Astrocyte (in vitro differentiated cells and primary cell): ENCODE data around the gene ATP8B1. TPM values are rescaled to one million over a fixed set of nuclear protein-coding genes. Genes with fewer than 3 reads are reported as not detected.
A peak's percentile ranks its signal among the peaks of the same experiment; 100 is the strongest.

Experiments used
- DNase-seq: peaks from one replicate; pipeline ENCODE4 v3.0.0-alpha.2; 2010; ENCODE audit warnings: low read depth
- FAIRE-seq: peaks from 2 replicates; lab custom pipeline; 2011; peaks lifted over from hg19 to GRCh38; lab: Jason Lieb, UNC
- H2AFZ ChIP-seq: 2 replicates; pipeline ENCODE4 v1.6.0; 2012; ENCODE audit warnings: low read depth, low read length, inconsistent platforms
- H3K27ac ChIP-seq: 2 replicates; pipeline ENCODE4 v1.5.1; 2011; ENCODE audit warnings: low read depth, low read length, inconsistent platforms
- H3K27me3 ChIP-seq: 2 replicates; pipeline ENCODE4 v1.6.0; 2011; ENCODE audit warnings: low read length, inconsistent platforms; ENCODE audit not compliant: insufficient read depth
- H3K36me3 ChIP-seq: 2 replicates; pipeline ENCODE4 v1.5.1; 2011; ENCODE audit warnings: low read length, inconsistent platforms; ENCODE audit not compliant: insufficient read depth
- H3K4me1 ChIP-seq: 2 replicates; pipeline ENCODE4 v1.5.1; 2011; ENCODE audit warnings: low read length, inconsistent platforms; ENCODE audit not compliant: insufficient read depth
- H3K4me2 ChIP-seq: 2 replicates; pipeline ENCODE4 v1.6.0; 2012; ENCODE audit warnings: low read length, inconsistent platforms
- H3K4me3 ChIP-seq: 2 replicates; pipeline ENCODE4 v1.5.1; 2011; ENCODE audit warnings: low read depth, mild to moderate bottlenecking, low read length, inconsistent platforms; ENCODE audit not compliant: insufficient read depth
- H3K79me2 ChIP-seq: 2 replicates; pipeline ENCODE4 v1.6.0; 2012; ENCODE audit warnings: mild to moderate bottlenecking, low read length, inconsistent platforms; ENCODE audit not compliant: insufficient read depth
- H3K9ac ChIP-seq: 2 replicates; pipeline ENCODE4 v1.6.0; 2012; ENCODE audit warnings: mild to moderate bottlenecking, low read length, inconsistent platforms
- H3K9me3 ChIP-seq: 2 replicates; pipeline ENCODE4 v1.5.1; 2012; ENCODE audit warnings: low read depth, mild to moderate bottlenecking, low read length, inconsistent platforms; ENCODE audit not compliant: insufficient read depth
- H4K20me1 ChIP-seq: 2 replicates; pipeline ENCODE4 v1.6.0; 2012; ENCODE audit warnings: low read length, inconsistent platforms; ENCODE audit not compliant: insufficient read depth
- H3K27ac Mint-ChIP-seq: one replicate; pipeline ENCODE4 v1.8.0; 2021; ENCODE audit warnings: mild to moderate bottlenecking, mixed read lengths; ENCODE audit not compliant: unreplicated experiment
- H3K27me3 Mint-ChIP-seq: one replicate; pipeline ENCODE4 v1.8.0; 2021; ENCODE audit warnings: low read depth, mixed read lengths; ENCODE audit not compliant: unreplicated experiment
- H3K36me3 Mint-ChIP-seq: one replicate; pipeline ENCODE4 v1.8.0; 2021; ENCODE audit warnings: low read depth, mixed read lengths; ENCODE audit not compliant: unreplicated experiment
- H3K4me1 Mint-ChIP-seq: one replicate; pipeline ENCODE4 v1.8.0; 2021; ENCODE audit warnings: low read depth, mixed read lengths; ENCODE audit not compliant: unreplicated experiment
- H3K4me3 Mint-ChIP-seq: one replicate; pipeline ENCODE4 v1.8.0; 2021; ENCODE audit warnings: mild to moderate bottlenecking, moderate library complexity, mixed read lengths; ENCODE audit not compliant: unreplicated experiment
- H3K9me3 Mint-ChIP-seq: one replicate; pipeline ENCODE4 v1.8.0; 2021; ENCODE audit warnings: mild to moderate bottlenecking, mixed read lengths; ENCODE audit not compliant: unreplicated experiment
- EZH2 ChIP-seq: IDR thresholded peaks from 2 replicates; pipeline ENCODE4 v1.6.1; 2012; ENCODE audit warnings: mild to moderate bottlenecking, low read length, inconsistent platforms; ENCODE audit not compliant: insufficient read depth
- total RNA-seq: library from RNA; stranded (reverse); gene quantifications from 2 replicates; pipeline ENCODE4 v1.2.1, GENCODE V29; 2021
- TF ChIP-seq, protein P1 (sequence below): IDR thresholded peaks from 2 replicates; pipeline ENCODE4 v1.5.1; 2011; ENCODE audit warnings: low read depth, mild to moderate bottlenecking, inconsistent platforms, low read length, moderate library complexity; ENCODE audit not compliant: insufficient read depth

Gene ATP8B1
- total RNA-seq, 1 donor from 2014 or later, result 10.4 TPM

DNA sequence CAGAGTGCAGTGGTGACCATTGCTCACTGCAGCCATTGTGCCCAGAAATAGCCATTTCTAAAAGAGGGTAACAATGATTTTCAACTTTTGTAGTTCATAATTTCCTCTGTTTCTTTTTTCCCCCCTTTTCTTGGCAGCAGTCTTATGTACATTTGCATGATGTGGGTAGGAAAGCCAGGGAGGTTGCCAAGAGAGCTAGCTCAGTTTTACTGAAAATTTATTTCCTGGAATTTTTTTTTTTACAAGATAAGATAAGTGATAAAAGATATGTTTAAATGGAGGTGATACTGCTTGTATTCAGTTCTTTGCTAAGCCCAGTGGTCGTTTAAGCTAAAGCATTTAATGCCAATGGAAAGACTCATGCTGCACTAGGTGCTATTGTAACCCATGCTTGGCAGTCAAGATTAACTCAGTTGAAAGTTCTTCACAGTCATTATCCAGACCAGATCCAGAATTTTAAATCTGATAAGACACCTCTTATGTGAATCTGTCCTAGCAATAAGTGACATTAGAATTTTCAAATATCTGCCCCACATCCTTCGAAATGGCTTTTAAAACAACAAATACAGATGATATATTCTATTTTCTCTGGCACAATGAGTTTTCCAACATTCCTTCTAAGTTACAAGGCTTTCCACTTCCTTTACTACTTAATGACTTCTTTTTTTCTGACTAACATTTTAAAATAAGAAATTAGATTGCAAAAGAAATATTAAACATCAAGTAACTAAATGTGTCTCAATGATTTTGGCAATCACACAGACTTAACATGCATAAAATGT is 4.4 kb upstream of the ATP8B1 start:
- Histone ChIP-seq H3K27me3 (no peaks in the 10 kb centered on the region), H3K79me2 (peaks cover 27% of the 10 kb centered on the region), H3K36me3 (no peaks in the 10 kb centered on the region), H3K9me3 (peaks cover 8% of the 10 kb centered on the region), H4K20me1 (no peaks in the 10 kb centered on the region), H3K4me3 (peak overlapping the region; percentile 14), H3K27ac (peak overlapping the region; percentile 94), H3K4me2 (peak overlapping the region; percentile 71), H3K9ac (peak overlapping the region; percentile 68), H2AFZ (no peak overlapping the region), H3K4me1 (peaks cover 41% of the 10 kb centered on the region)
- FAIRE-seq (peak; percentile 74), DNase-seq (peak; percentile 86)
- TF ChIP-seq, protein P1, sequence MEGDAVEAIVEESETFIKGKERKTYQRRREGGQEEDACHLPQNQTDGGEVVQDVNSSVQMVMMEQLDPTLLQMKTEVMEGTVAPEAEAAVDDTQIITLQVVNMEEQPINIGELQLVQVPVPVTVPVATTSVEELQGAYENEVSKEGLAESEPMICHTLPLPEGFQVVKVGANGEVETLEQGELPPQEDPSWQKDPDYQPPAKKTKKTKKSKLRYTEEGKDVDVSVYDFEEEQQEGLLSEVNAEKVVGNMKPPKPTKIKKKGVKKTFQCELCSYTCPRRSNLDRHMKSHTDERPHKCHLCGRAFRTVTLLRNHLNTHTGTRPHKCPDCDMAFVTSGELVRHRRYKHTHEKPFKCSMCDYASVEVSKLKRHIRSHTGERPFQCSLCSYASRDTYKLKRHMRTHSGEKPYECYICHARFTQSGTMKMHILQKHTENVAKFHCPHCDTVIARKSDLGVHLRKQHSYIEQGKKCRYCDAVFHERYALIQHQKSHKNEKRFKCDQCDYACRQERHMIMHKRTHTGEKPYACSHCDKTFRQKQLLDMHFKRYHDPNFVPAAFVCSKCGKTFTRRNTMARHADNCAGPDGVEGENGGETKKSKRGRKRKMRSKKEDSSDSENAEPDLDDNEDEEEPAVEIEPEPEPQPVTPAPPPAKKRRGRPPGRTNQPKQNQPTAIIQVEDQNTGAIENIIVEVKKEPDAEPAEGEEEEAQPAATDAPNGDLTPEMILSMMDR, result no peak
- no peaks in the 10 kb centered on the region for H3K36me3 Mint-ChIP-seq
- no peak overlapping the region for H3K27ac Mint-ChIP-seq
- H3K9me3 Mint-ChIP-seq, result peaks cover 2% of the 10 kb centered on the region
- peaks cover 9% of the 10 kb centered on the region for H3K27me3 Mint-ChIP-seq
- no peak overlapping the region for H3K4me3 Mint-ChIP-seq
- H3K4me1 Mint-ChIP-seq, result peaks cover 8% of the 10 kb centered on the region

DNA sequence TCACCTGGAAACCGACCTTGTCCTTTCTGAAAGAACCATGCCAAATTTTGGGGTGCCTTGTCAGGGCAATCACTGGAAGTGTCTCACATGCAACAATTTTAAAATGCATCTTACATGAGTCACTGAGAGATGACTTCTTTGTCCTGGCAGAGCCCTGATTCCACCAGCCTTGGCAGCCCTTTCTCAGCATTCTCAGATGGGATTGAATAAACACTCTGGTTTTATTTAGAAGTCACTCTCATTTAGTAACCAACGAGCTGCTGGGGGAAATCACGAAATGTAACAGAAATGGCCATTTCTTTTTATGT is 3.8 kb upstream of the ATP8B1 start:
- Mint-ChIP-seq H3K27me3 (peaks cover 9% of the 10 kb centered on the region), H3K27ac (no peak overlapping the region), H3K4me3 (no peak overlapping the region), H3K4me1 (peaks cover 8% of the 10 kb centered on the region), H3K36me3 (no peaks in the 10 kb centered on the region), H3K9me3 (peaks cover 2% of the 10 kb centered on the region)
- H3K79me2 ChIP-seq, result peaks cover 32% of the 10 kb centered on the region
- TF ChIP-seq, protein P1, result no peak
- TF ChIP-seq EZH2, result no peak
- peak; percentile 84 for DNase-seq
- peak; percentile 72 for FAIRE-seq
- H3K4me1 ChIP-seq, result peaks cover 41% of the 10 kb centered on the region
- H4K20me1 ChIP-seq, result peaks cover 6% of the 10 kb centered on the region
- peak overlapping the region; percentile 68 for H3K9ac ChIP-seq
- peaks cover 7% of the 10 kb centered on the region for H3K9me3 ChIP-seq
- H3K27me3 ChIP-seq, result no peaks in the 10 kb centered on the region
- H3K4me2 ChIP-seq, result peak overlapping the region; percentile 71
- H3K4me3 ChIP-seq, result peak overlapping the region; percentile 14
- peak overlapping the region; percentile 94 for H3K27ac ChIP-seq
- no peaks in the 10 kb centered on the region for H3K36me3 ChIP-seq
- no peak overlapping the region for H2AFZ ChIP-seq

DNA sequence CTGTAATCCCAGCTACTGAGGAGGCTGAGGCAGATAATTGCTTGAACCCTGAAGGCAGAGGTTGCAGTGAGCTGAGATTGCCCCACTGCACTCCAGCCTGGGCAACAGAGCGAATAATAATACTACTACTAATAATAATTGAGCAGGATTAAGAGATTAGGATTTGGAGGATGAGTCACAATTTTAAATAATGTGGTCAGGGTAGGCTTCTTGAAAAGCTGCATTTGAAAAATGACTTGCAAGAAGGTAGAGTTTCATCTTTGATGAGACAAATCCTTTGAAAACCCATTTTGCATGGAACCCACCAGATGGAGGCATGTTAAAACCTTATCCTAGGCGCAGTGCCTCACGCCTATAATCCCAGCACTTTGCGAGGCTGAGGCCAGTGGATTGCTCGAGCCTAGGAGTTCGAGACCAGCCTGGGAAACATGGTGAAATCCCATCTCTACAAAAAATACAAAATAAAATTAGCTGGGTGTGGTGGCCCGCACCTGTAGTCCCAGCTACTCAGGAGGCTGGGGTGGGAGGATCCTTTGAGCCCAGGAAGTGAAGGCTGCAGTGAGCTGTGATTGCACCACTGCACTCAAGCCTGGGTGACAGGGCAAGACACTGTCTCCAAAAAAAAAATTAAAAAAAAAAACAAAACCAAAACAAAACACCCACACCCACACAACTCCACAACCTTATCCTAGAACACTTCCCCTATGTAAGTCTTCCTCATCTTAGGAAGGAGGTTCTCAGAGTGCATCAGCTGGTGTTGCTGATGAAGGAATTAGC is 3.3 kb upstream of the ATP8B1 start:
- no peak overlapping the region for H3K4me3 Mint-ChIP-seq
- H2AFZ ChIP-seq, result no peak overlapping the region

More for the DNA sequence above, 3.3 kb upstream of the ATP8B1 start:
- Mint-ChIP-seq H3K36me3 (no peaks in the 10 kb centered on the region), H3K4me1 (peaks cover 6% of the 10 kb centered on the region), H3K9me3 (peaks cover 2% of the 10 kb centered on the region), H3K27ac (no peak overlapping the region), H3K27me3 (peaks cover 9% of the 10 kb centered on the region)
- peak overlapping the region; percentile 94 for H3K27ac ChIP-seq
- H3K4me1 ChIP-seq, result peaks cover 41% of the 10 kb centered on the region
- H3K36me3 ChIP-seq, result no peaks in the 10 kb centered on the region
- no peak overlapping the region for H3K4me3 ChIP-seq
- FAIRE-seq (no peak), DNase-seq (no peak)
- no peak for TF ChIP-seq EZH2
- TF ChIP-seq, protein P1, result no peak
- H4K20me1 ChIP-seq, result peaks cover 11% of the 10 kb centered on the region
- H3K9ac ChIP-seq, result no peak overlapping the region
- H3K79me2 ChIP-seq, result peaks cover 38% of the 10 kb centered on the region
- no peaks in the 10 kb centered on the region for H3K27me3 ChIP-seq
- H3K9me3 ChIP-seq, result peaks cover 3% of the 10 kb centered on the region
- H3K4me2 ChIP-seq, result peak overlapping the region; percentile 71
